Measurements from ENCODE around the gene RPS27. TPM values are rescaled to one million over a fixed set of nuclear protein-coding genes. Genes with fewer than 3 reads are reported as not detected.

Gene RPS27
- total and polyA plus RNA-seq, 2 of the 13 experiments (the other 11 are each of a cell fraction or from before 2014, with no cell fraction given) = 3,737 to 9,964 TPM

DNA sequence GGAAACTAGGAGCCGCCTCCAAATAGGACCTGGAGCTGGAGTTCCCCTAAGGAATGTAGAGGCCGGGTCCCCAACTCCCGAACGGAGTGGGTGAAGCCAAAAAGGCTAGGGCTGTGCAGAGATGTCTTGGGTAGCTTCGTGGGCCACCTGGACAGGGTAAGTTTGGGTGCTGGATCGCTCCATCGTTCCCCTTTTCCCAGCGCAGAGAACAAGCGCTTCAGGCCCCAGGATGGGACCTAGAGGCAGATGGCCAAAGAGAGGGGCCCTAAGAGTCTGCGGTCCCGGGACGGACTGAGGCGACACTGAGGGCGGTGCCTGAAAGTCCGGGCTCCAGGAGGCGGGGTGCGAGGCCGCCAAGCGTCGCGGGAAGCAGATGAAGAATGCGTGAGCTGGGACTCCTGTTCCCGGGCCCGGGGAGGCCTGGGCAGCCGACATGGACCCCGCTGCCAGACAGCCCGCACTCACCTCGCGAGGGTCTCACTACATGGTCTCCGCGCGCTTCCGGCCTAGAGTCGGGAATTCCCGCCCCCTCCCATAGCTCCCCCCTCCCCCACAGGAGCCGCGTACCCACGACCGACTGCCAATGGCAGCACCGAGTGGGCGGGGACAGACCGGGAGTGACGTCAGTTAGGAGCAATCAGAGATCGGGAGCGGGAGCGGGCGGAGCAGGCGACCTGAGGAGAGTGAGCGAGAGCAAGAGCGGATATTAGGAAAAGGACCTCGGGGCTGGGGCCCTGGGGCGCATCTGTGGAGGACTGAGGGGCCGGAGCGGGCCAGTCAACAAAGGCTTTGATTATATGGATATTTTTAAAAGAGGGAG is 27.3 kb upstream of the RPS27 start, which contains the start of gene SLC39A1 (continued):
- no peak for TF ChIP-seq AFF4 (CRISPR knock-in tag; IDR thresholded peaks at IDR 0.05)
- TF ChIP-seq ZNF678 (CRISPR knock-in tag; IDR thresholded peaks at IDR 0.05) = 0 out of 2 replicates have a peak, but pooled peaks have one; percentile 46
- TF ChIP-seq MBD4 (IDR thresholded peaks at IDR 0.05; ENCODE audit: borderline replicate concordance, low read length) = no peak
- TF ChIP-seq MTA3 (CRISPR knock-in tag; IDR thresholded peaks at IDR 0.05) = no peak
- TF ChIP-seq PBX2 (CRISPR knock-in tag; IDR thresholded peaks at IDR 0.05) = peak; percentile 93
- no peak for TF ChIP-seq ZMYM2 (CRISPR knock-in tag; IDR thresholded peaks at IDR 0.05)
- TF ChIP-seq ZNF772 (CRISPR knock-in tag; IDR thresholded peaks at IDR 0.05) = no peak
- TF ChIP-seq, protein P1, sequence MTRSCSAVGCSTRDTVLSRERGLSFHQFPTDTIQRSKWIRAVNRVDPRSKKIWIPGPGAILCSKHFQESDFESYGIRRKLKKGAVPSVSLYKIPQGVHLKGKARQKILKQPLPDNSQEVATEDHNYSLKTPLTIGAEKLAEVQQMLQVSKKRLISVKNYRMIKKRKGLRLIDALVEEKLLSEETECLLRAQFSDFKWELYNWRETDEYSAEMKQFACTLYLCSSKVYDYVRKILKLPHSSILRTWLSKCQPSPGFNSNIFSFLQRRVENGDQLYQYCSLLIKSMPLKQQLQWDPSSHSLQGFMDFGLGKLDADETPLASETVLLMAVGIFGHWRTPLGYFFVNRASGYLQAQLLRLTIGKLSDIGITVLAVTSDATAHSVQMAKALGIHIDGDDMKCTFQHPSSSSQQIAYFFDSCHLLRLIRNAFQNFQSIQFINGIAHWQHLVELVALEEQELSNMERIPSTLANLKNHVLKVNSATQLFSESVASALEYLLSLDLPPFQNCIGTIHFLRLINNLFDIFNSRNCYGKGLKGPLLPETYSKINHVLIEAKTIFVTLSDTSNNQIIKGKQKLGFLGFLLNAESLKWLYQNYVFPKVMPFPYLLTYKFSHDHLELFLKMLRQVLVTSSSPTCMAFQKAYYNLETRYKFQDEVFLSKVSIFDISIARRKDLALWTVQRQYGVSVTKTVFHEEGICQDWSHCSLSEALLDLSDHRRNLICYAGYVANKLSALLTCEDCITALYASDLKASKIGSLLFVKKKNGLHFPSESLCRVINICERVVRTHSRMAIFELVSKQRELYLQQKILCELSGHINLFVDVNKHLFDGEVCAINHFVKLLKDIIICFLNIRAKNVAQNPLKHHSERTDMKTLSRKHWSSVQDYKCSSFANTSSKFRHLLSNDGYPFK (CRISPR knock-in tag; IDR thresholded peaks at IDR 0.05; ENCODE audit: borderline replicate concordance) = peak; percentile 23
- peak; percentile 57 for TF ChIP-seq SAP130 (CRISPR knock-in tag; IDR thresholded peaks at IDR 0.05; ENCODE audit: low read depth)
- peak; percentile 68; the same call in 1 of the 2 replicates for TF ChIP-seq SNAPC4 (CRISPR knock-in tag; IDR thresholded peaks at IDR 0.05)
- TF ChIP-seq ZNF503 (CRISPR knock-in tag; IDR thresholded peaks at IDR 0.05) = 0 out of 2 replicates have a peak, but pooled peaks have one; percentile 45
- no peak for TF ChIP-seq HOXA9 (CRISPR knock-in tag; IDR thresholded peaks at IDR 0.05; ENCODE audit: borderline replicate concordance)
- no peak for TF ChIP-seq MYNN (CRISPR knock-in tag; IDR thresholded peaks at IDR 0.05; ENCODE audit: low read depth)
